Spinal cord (tissue), 10 donors: ENCODE results near the gene GRK4. TPM values are rescaled to one million over a fixed set of nuclear protein-coding genes. Genes with fewer than 3 reads are reported as not detected.

Experiments used
- DNase-seq, 6 donors: peaks; one replicate each; pipeline versions ENCODE4 v3.0.0 to v3.0.0-alpha.2; 2013 to 2015; ENCODE audit warnings: low spot score in 6 of 6, low read depth in 4 of 6
- H3K27ac ChIP-seq: one replicate; pipeline ENCODE4 v1.5.1; 2013; ENCODE audit warnings: low read depth, low read length, control low read depth
- H3K27me3 ChIP-seq: one replicate; pipeline ENCODE4 v1.6.1; 2013; ENCODE audit warnings: low read length; ENCODE audit not compliant: control insufficient read depth, insufficient read depth
- H3K36me3 ChIP-seq: one replicate; pipeline ENCODE4 v1.6.1; 2013; ENCODE audit warnings: low read length; ENCODE audit not compliant: control insufficient read depth, insufficient read depth
- H3K4me1 ChIP-seq: one replicate; pipeline ENCODE4 v1.6.1; 2013; ENCODE audit warnings: low read length; ENCODE audit not compliant: control insufficient read depth, insufficient read depth
- H3K4me3 ChIP-seq: one replicate; pipeline ENCODE4 v1.5.1; 2013; ENCODE audit warnings: low read depth, low read length, control low read depth
- H3K9me3 ChIP-seq: one replicate; pipeline ENCODE4 v1.6.1; 2013; ENCODE audit warnings: low read length; ENCODE audit not compliant: control insufficient read depth, insufficient read depth
- WGBS: methylation state at CpG from one replicate; pipeline ENCODE4 v1.1.5; 2013; ENCODE audit warnings: missing lambda C conversion rate; ENCODE audit not compliant: insufficient coverage; 5-methylcytosine and 5-hydroxymethylcytosine counted together
- polyA plus RNA-seq, 2 donors: library from polyadenylated mRNA; unstranded; fragments of 120-200 nt; gene quantifications; one replicate each; pipeline ENCODE4 v1.2.1, GENCODE V29; 2013; ENCODE audit not compliant: insufficient read length in 2 of 2
- total RNA-seq, 2 donors: library from RNA; depleted of rRNA in 1 of 2; stranded (reverse); fragments of 120-200 nt in 1 of 2; fragments of >200 nt in 1 of 2; gene quantifications; one replicate each; pipeline versions ENCODE4 v1.2.3 to v1.2.4, GENCODE V29; 2013 to 2014
- donor health status: healthy.

Gene GRK4
- total and polyA plus RNA-seq, 4 donors = 14.7 to 40.8 (median 23.8) TPM

GRCh38 chr4:3074846-3075651 lies 111.7 kb downstream of the GRK4 start:
- DNase-seq = peak in 4 of 6 donors; percentile 26 to 80 (median 51)
- WGBS = 0% methylated on average over 53 of the region's 60 CpGs
- H3K9me3 ChIP-seq = no peaks in the 10 kb centered on the region
- H3K4me1 ChIP-seq = peaks cover 14% of the 10 kb centered on the region
- H3K4me3 ChIP-seq = peak overlapping the region; percentile 83
- H3K27me3 ChIP-seq = no peaks in the 10 kb centered on the region
- H3K36me3 ChIP-seq = no peaks in the 10 kb centered on the region
- peak overlapping the region; percentile 96 for H3K27ac ChIP-seq

GRCh38 chr4:3075652-3075981 lies 112.2 kb downstream of the GRK4 start:
- H3K4me3 ChIP-seq = peak overlapping the region; percentile 83
- peak overlapping the region; percentile 96 for H3K27ac ChIP-seq
- DNase-seq = no peak
- H3K4me1 ChIP-seq = peaks cover 14% of the 10 kb centered on the region
- no peaks in the 10 kb centered on the region for H3K27me3 ChIP-seq
- H3K9me3 ChIP-seq = no peaks in the 10 kb centered on the region
- WGBS = 4% methylated on average over 5 of the region's 8 CpGs
- H3K36me3 ChIP-seq = no peaks in the 10 kb centered on the region

- H3K27me3 ChIP-seq = no peaks in the 10 kb centered on the region
- no peak for DNase-seq
- no peaks in the 10 kb centered on the region for H3K9me3 ChIP-seq
- 80% methylated on average over 1 of the region's 2 CpGs for WGBS
- H3K36me3 ChIP-seq = no peaks in the 10 kb centered on the region
- no peak overlapping the region for H3K4me3 ChIP-seq
- H3K27ac ChIP-seq = no peak overlapping the region
- H3K4me1 ChIP-seq = peaks cover 14% of the 10 kb centered on the region
Measured at GRCh38 chr4:3077796-3078195, 114.4 kb downstream of the GRK4 start.

- no peak overlapping the region for H3K4me3 ChIP-seq
- WGBS = 85% methylated on average over 3 of the region's 6 CpGs
- H3K27me3 ChIP-seq = no peaks in the 10 kb centered on the region
Measured at GRCh38 chr4:3079694-3080123, 116.3 kb downstream of the GRK4 start.

GRCh38 chr4:3082925-3083515 lies 119.6 kb downstream of the GRK4 start:
- H3K4me1 ChIP-seq = no peaks in the 10 kb centered on the region
- H3K27ac ChIP-seq = no peak overlapping the region
- 93% methylated on average over 3 of the region's 6 CpGs for WGBS
- H3K4me3 ChIP-seq = no peak overlapping the region
- H3K36me3 ChIP-seq = peaks cover 7% of the 10 kb centered on the region
- H3K9me3 ChIP-seq = no peaks in the 10 kb centered on the region
- no peak for DNase-seq
- H3K27me3 ChIP-seq = no peaks in the 10 kb centered on the region

More at GRCh38 chr4:3079694-3080123, 116.3 kb downstream of the GRK4 start:
- no peak for DNase-seq
- H3K36me3 ChIP-seq = no peaks in the 10 kb centered on the region
- H3K27ac ChIP-seq = no peak overlapping the region
- H3K4me1 ChIP-seq = peaks cover 6% of the 10 kb centered on the region
- H3K9me3 ChIP-seq = no peaks in the 10 kb centered on the region

DNA sequence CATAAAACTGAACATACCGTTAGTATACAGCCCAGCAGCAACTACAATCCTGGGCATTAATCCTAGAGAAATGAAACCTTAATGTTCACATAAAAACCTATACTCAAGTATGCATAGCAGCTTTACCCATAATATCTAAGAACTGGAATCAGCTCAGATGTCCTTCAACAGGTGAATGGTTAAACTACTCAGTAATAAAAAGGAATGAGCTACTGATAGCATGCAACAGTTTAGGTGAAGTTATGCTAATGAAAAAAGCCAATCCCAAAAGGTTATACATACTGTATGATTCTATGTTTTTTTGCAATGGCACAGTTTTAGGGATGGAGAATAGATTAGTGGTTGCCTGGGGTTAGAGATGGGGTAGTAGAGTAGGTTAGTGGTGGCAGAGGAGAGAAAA lies 120.4 kb downstream of the GRK4 start:
- WGBS = no CpG with 5 or more reads among the region's 1 CpG
- peaks cover 11% of the 10 kb centered on the region for H3K36me3 ChIP-seq

GRCh38 chr4:3085948-3086670 lies 122.7 kb downstream of the GRK4 start:
- Histone ChIP-seq H3K27me3 (no peaks in the 10 kb centered on the region), H3K4me1 (no peaks in the 10 kb centered on the region), H3K27ac (no peak overlapping the region), H3K4me3 (no peak overlapping the region), H3K36me3 (peaks cover 15% of the 10 kb centered on the region), H3K9me3 (no peaks in the 10 kb centered on the region)
- no peak for DNase-seq
- 96% methylated on average over 9 of the region's 10 CpGs for WGBS

More for the DNA sequence above, 120.4 kb downstream of the GRK4 start:
- no peaks in the 10 kb centered on the region for H3K9me3 ChIP-seq
- DNase-seq = no peak
- no peaks in the 10 kb centered on the region for H3K27me3 ChIP-seq
- H3K27ac ChIP-seq = no peak overlapping the region
- H3K4me1 ChIP-seq = no peaks in the 10 kb centered on the region
- no peak overlapping the region for H3K4me3 ChIP-seq

GRCh38 chr4:3087115-3087797 lies 123.9 kb downstream of the GRK4 start:
- H3K36me3 ChIP-seq = peaks cover 15% of the 10 kb centered on the region
- H3K27ac ChIP-seq = no peak overlapping the region
- no peak overlapping the region for H3K4me3 ChIP-seq
- no peaks in the 10 kb centered on the region for H3K27me3 ChIP-seq
- no peaks in the 10 kb centered on the region for H3K9me3 ChIP-seq
- DNase-seq = no peak
- 100% methylated on average over 2 of the region's 4 CpGs for WGBS
- H3K4me1 ChIP-seq = no peaks in the 10 kb centered on the region
